ENCODE measurements around the gene ISCU. TPM values are rescaled to one million over a fixed set of nuclear protein-coding genes. Genes with fewer than 3 reads are reported as not detected.
"Not testable (repeated sequence)": the region's sequence is repeated elsewhere in the genome, so short reads cannot be mapped to it uniquely, and the experiment has no call there.

Gene ISCU
- total and polyA plus RNA-seq, 9 of the 15 experiments (the other 6 are each of a cell fraction or from before 2014, with no cell fraction given): 15.9 to 92.5 (median 77.3) TPM

DNA sequence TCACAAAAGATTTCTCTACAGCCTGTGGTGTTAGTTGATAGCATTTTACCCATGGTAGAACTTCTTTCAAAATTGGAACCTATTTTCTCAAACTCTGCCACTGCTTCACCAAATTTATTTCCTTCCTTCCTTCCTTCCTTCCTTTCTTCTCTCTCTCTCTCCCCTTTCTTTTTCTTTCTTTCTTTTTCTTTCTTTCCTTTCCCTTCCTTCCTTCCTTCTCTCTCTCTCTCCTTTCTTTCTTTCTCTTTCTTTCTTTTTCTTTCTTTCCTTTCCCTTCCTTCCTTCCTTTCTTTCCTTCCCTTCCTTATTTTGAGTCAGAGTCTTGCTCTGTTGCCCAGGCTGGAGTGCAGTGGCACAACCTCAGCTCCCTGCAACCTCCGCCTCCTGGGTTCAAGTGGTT lies 11.9 kb downstream of the ISCU start:
- 0 out of 2 replicates have a peak, but pooled peaks have one; percentile 34 for TF ChIP-seq SMARCA5 (IDR thresholded peaks at IDR 0.05)
- TF ChIP-seq, protein P1, sequence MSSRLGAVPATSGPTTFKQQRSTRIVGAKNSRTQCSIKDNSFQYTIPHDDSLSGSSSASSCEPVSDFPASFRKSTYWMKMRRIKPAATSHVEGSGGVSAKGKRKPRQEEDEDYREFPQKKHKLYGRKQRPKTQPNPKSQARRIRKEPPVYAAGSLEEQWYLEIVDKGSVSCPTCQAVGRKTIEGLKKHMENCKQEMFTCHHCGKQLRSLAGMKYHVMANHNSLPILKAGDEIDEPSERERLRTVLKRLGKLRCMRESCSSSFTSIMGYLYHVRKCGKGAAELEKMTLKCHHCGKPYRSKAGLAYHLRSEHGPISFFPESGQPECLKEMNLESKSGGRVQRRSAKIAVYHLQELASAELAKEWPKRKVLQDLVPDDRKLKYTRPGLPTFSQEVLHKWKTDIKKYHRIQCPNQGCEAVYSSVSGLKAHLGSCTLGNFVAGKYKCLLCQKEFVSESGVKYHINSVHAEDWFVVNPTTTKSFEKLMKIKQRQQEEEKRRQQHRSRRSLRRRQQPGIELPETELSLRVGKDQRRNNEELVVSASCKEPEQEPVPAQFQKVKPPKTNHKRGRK (tag; IDR thresholded peaks at IDR 0.05): peak; percentile 96
- POLR2A ChIA-PET: interaction anchor here (0.6 kb wide), 1 partner anchor 12 kb away, joined by 3 read pairs; no protein-coding TSS in a partner anchor
- not testable (repeated sequence) for FAIRE-seq

DNA sequence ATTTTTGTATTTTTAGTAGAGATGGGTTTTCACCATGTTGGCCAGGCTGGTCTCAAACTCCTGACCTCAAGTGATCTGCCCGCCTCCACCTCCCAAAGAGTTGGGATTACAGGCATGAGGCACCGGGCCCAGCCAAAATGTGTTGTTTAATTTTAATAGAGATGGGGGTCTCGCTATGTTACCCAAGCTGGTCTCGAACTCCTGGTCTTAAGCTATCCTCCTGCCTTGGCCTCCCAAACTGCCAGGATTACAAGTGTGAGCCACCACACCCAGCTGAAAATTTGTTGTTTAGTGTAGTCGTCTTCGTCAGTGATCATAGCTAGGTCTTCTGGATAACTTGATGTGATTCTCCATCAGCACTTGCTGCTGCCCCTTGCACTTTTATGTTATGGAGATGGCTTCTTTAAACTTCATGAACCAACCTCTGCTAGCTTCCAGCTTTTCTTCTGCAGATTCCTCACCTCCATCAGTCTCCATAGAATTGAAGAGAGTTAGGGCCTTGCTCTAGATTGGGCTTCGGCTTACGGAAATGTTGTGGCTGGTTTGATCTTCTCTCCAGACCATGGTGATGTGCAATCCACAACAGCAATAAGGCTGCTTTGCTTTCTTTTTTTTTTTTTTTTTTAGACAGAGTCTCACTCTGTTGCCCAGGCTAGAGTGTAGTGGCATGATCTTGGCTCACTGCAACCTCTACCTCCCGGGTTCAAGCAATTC lies 13.0 kb downstream of the ISCU start:
- H2AFZ ChIP-seq (ENCODE audit: low read depth, low read length): no peak overlapping the region
- in situ Hi-C loops (cut with MboI): no loop called here
- no peaks in the 10 kb centered on the region for H3K9me1 ChIP-seq (ENCODE audit: control insufficient read depth, insufficient read depth, low read length)
- no peaks in the 10 kb centered on the region for H3K79me2 ChIP-seq (ENCODE audit: control insufficient read depth, insufficient read depth, low read length)
- no peak overlapping the region for H3K4me2 ChIP-seq (ENCODE audit: insufficient read depth, low read length)
- ATAC-seq (no peak), DNase-seq (ENCODE audit: extremely low read depth in 1 of 4, low spot score in 3 of 4) (no peak), FAIRE-seq (no peak)
- H3K4me3 ChIP-seq: no peak overlapping the region
- H3K4me1 ChIP-seq (replicated peaks in 1 of 2; ENCODE audit: control insufficient read depth in 2 of 2, insufficient read depth in 2 of 2, low read length in 2 of 2): no peaks in the 10 kb centered on the region
- no peak overlapping the region for H3K27ac ChIP-seq (ENCODE audit: extremely low read depth, low read depth, low read length)
- CTCF ChIA-PET (ENCODE audit: low intra/inter-chr PET ratio): no interaction called here
- H3K9ac ChIP-seq (ENCODE audit: insufficient read depth in 1 of 2, low read depth in 2 of 2, low read length in 2 of 2): no peak overlapping the region
- no peaks in the 10 kb centered on the region for H3K9me3 ChIP-seq (replicated peaks; ENCODE audit: control insufficient read depth, insufficient read depth, low read depth, low read length)
- BruUV-seq (replicated peaks): TSS peak; percentile 89
- WGBS (ENCODE audit: insufficient coverage, low coverage, missing lambda C conversion rate): 57% methylated on average over 9 of the region's 9 CpGs
- intact Hi-C loops (cut with micrococcal nuclease): no loop called here
- no peaks in the 10 kb centered on the region for H4K20me1 ChIP-seq (replicated peaks; ENCODE audit: control insufficient read depth, insufficient read depth, low read length)
- H3K36me3 ChIP-seq (ENCODE audit: control insufficient read depth, insufficient read depth, low read length): no peaks in the 10 kb centered on the region
- POLR2A ChIA-PET: interaction anchor here (0.6 to 1.7 kb wide), 7 partner anchors 11 to 223 kb away, joined by 3 to 4 read pairs (median 3); no protein-coding TSS in a partner anchor
- peaks cover 0 to 4% of the 10 kb centered on the region in 2 experiments; a peak in 1 of 5 replicates for H3K27me3 ChIP-seq (ENCODE audit: control insufficient read depth in 2 of 2, insufficient read depth in 2 of 2, low read length in 2 of 2)
- TF ChIP-seq, protein P2, sequence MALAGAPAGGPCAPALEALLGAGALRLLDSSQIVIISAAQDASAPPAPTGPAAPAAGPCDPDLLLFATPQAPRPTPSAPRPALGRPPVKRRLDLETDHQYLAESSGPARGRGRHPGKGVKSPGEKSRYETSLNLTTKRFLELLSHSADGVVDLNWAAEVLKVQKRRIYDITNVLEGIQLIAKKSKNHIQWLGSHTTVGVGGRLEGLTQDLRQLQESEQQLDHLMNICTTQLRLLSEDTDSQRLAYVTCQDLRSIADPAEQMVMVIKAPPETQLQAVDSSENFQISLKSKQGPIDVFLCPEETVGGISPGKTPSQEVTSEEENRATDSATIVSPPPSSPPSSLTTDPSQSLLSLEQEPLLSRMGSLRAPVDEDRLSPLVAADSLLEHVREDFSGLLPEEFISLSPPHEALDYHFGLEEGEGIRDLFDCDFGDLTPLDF (CRISPR knock-in tag; IDR thresholded peaks at IDR 0.05): no peak
- TF ChIP-seq TBP (optimal IDR thresholded peaks at IDR 0.05; ENCODE audit: low read depth, low read length): no peak
- TF ChIP-seq, protein P3, sequence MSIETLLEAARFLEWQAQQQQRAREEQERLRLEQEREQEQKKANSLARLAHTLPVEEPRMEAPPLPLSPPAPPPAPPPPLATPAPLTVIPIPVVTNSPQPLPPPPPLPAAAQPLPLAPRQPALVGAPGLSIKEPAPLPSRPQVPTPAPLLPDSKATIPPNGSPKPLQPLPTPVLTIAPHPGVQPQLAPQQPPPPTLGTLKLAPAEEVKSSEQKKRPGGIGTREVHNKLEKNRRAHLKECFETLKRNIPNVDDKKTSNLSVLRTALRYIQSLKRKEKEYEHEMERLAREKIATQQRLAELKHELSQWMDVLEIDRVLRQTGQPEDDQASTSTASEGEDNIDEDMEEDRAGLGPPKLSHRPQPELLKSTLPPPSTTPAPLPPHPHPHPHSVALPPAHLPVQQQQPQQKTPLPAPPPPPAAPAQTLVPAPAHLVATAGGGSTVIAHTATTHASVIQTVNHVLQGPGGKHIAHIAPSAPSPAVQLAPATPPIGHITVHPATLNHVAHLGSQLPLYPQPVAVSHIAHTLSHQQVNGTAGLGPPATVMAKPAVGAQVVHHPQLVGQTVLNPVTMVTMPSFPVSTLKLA (conservative IDR thresholded peaks at IDR 0.05): no peak
- no peak for TF ChIP-seq CREM (IDR thresholded peaks at IDR 0.05; ENCODE audit: low read depth)
- TF ChIP-seq MXI1 (IDR thresholded peaks at IDR 0.05; ENCODE audit: low read depth, low read length): no peak
- TF ChIP-seq, protein P4, sequence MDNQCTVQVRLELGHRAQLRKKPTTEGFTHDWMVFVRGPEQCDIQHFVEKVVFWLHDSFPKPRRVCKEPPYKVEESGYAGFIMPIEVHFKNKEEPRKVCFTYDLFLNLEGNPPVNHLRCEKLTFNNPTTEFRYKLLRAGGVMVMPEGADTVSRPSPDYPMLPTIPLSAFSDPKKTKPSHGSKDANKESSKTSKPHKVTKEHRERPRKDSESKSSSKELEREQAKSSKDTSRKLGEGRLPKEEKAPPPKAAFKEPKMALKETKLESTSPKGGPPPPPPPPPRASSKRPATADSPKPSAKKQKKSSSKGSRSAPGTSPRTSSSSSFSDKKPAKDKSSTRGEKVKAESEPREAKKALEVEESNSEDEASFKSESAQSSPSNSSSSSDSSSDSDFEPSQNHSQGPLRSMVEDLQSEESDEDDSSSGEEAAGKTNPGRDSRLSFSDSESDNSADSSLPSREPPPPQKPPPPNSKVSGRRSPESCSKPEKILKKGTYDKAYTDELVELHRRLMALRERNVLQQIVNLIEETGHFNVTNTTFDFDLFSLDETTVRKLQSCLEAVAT (IDR thresholded peaks at IDR 0.05): no peak
- TF ChIP-seq CTBP1 (IDR thresholded peaks at IDR 0.05; ENCODE audit: borderline replicate concordance): no peak

More for the DNA sequence above, 11.9 kb downstream of the ISCU start:
- H3K9me1 ChIP-seq (ENCODE audit: control insufficient read depth, insufficient read depth, low read length); H4K20me1 ChIP-seq (replicated peaks; ENCODE audit: control insufficient read depth, insufficient read depth, low read length); H3K9ac ChIP-seq (ENCODE audit: insufficient read depth in 1 of 2, low read depth in 2 of 2, low read length in 2 of 2); H3K27me3 ChIP-seq (ENCODE audit: control insufficient read depth in 2 of 2, insufficient read depth in 2 of 2, low read length in 2 of 2); ATAC-seq; intact Hi-C loops (cut with micrococcal nuclease); H3K4me3 ChIP-seq; H3K27ac ChIP-seq (ENCODE audit: extremely low read depth, low read depth, low read length); in situ Hi-C loops (cut with MboI); H3K36me3 ChIP-seq (ENCODE audit: control insufficient read depth, insufficient read depth, low read length); CTCF ChIA-PET (ENCODE audit: low intra/inter-chr PET ratio); BruUV-seq (replicated peaks); H3K9me3 ChIP-seq (replicated peaks; ENCODE audit: control insufficient read depth, insufficient read depth, low read depth, low read length); DNase-seq (ENCODE audit: extremely low read depth in 1 of 4, low spot score in 3 of 4); H3K4me2 ChIP-seq (ENCODE audit: insufficient read depth, low read length); H2AFZ ChIP-seq (ENCODE audit: low read depth, low read length); H3K79me2 ChIP-seq (ENCODE audit: control insufficient read depth, insufficient read depth, low read length); H3K4me1 ChIP-seq (replicated peaks in 1 of 2; ENCODE audit: control insufficient read depth in 2 of 2, insufficient read depth in 2 of 2, low read length in 2 of 2): not testable (repeated sequence)
- 56% methylated on average over 1 of the region's 1 CpG for WGBS (ENCODE audit: insufficient coverage, low coverage, missing lambda C conversion rate)
